Pons (tissue), 1 donor: Measurements from ENCODE around the gene CEACAM18.

Experiments
- DNase-seq: peaks from one replicate; pipeline ENCODE4 v3.0.0-alpha.2; 2016; ENCODE audit warnings: low spot score

The CEACAM18 gene

DNA sequence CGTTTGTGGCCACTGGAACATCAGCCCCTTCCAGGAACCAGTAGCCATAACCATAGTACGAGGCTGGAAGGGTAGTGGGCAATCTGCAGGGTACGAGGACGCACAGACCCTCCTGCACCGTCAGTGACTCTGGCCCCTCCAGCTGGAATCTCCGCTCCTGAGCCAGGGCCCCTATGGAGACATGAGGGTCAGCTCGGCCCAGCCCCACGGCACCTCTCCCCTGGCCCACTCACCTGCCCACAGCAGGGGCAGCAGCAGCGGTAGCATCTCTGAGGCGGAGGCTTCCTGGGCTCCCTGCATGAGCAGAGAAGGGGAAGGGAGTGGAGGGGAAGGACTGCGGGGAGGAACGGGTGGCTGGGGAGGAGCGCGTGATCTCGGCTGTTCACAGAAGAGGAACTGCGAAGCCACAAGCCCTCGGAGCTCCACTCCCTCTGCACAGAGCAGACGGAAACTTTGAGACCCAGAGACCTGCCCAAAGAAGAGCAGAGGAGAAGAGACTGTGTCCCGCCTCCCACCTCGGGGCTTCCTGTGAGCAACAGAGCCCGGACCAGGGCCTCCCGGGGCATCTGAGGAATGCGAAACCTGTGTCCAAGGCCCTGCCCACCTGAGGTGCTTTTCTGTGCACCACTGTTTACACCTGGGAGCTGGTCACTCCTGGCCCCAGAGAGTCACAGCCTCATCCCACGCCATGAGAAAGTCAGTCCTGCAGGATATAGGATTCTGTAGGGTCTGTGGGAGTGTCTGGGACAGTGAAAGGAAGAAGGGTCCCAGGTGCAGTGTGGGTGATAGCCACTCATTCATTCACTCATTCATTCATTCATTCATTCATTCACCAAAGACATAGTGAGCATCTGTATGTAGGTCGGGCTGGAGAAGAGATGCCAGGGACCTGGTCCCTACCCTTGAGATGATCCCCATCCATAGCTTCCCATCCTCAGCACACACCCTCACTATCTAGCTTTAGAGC is 53.3 kb downstream of the CEACAM18 start, which contains the start of gene SIGLEC6:
Gene SIGLEC6, minus strand, starts transcription at position 322 of the 967 bp plus-strand sequence. Its CDS starts 22 bp downstream, at position 300.
- DNase-seq, result peak; percentile 74

DNA sequence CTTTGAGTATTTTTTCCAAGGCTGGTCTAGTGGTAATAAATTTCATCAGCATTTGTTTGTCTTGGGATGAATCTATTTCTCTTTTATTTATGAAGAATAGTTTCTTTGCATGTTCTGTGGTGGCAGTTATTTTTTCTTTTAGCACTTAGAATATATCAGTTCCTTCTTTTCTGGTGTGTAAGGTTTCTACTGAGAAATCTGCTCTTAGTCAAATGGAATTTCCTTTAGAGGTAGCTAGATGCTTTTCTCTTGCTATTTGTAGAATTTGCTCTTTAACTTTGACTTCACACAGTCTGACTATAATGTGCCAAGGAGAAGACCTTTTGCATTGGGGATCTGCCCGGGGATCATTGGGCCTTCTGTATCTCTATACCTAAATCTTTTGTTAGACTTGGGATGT is 57.2 kb downstream of the CEACAM18 start:
- DNase-seq, result no peak

DNA sequence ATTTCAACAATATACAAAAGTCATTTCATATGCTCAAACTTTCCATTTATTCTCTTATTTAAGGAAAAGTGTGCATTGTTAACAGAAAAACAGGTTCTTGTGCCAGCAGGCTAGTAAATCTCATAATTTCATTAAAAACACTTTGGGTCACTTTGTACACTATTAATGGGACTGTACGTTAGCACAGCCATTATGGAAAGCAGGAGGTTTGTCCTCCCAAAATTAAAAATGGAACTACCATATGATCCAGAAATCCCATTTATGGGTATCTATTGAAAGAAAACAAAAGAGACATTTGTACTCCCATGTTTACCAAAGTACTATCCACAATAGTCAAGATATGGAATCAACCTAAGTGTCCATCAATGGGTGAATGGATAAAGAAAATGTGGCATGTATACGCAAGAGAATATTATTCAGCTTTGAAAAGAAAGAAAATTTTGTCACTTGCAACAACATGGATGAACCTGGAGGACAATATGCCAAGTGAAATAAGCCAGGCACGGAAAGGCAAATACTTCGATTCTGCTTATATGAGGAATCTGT is 61.6 kb downstream of the CEACAM18 start:
- DNase-seq, result no peak
